T-cell (primary cell): ENCODE data around the gene CLTCL1. TPM values are rescaled to one million over a fixed set of nuclear protein-coding genes. Genes with fewer than 3 reads are reported as not detected.

Experiments used
- ATAC-seq, 4 experiments: fragments of 200-7000 bp in 3 of 4; fragments of 150-1000 bp in 1 of 4; cut with Tn5 transposase; replicated peaks in 1 of 4; 1 replicate in 3 of 4; 2 replicates in 1 of 4; pipeline ENCODE4 v1.10.0; 2021; ENCODE audit warnings: moderate library complexity in 3 of 4, mild to moderate bottlenecking in 2 of 4, moderate number of reproducible peaks in 1 of 4
- CTCF ChIA-PET, 2 donors: fragments of 300-600 bp; sonication (Branson Sonifier 250); formaldehyde crosslinking; loops; one replicate each; lab custom pipeline; 2022; ENCODE audit warnings: antibody characterized with exemption in 2 of 2; lab: Charles Lee
- POLR2A ChIA-PET, 2 donors: fragments of 300-600 bp; sonication (Branson Sonifier 250); formaldehyde crosslinking; loops; one replicate each; lab custom pipeline; 2022; ENCODE audit warnings: antibody characterized with exemption in 2 of 2; lab: Charles Lee
- DNase-seq, 35 experiments: peaks; one replicate each; pipeline versions ENCODE4 v3.0.0 to v3.0.0-alpha.2; 2013 to 2023
- H3K27ac ChIP-seq: one replicate; pipeline ENCODE4 v1.5.1; 2013; ENCODE audit warnings: low read length
- H3K27me3 ChIP-seq, 2 experiments: replicated peaks in 1 of 2; 1 replicate in 1 of 2; 2 replicates in 1 of 2; pipeline versions ENCODE4 v1.6.1 to v1.7.0; 2013; ENCODE audit warnings: low read length in 1 of 2, mixed read lengths in 1 of 2; ENCODE audit not compliant: control insufficient read depth in 2 of 2, insufficient read depth in 2 of 2; ENCODE audit errors: extremely low read depth in 1 of 2
- H3K36me3 ChIP-seq, 2 donors: 1 replicate in 1 of 2; 2 replicates in 1 of 2; pipeline versions ENCODE4 v1.6.1 to v1.7.0; 2013; ENCODE audit warnings: low read length in 1 of 2; ENCODE audit not compliant: control insufficient read depth in 2 of 2, insufficient read depth in 1 of 2; ENCODE audit errors: extremely low read depth in 1 of 2
- H3K4me1 ChIP-seq, 2 experiments: 1 replicate in 1 of 2; 2 replicates in 1 of 2; pipeline versions ENCODE4 v1.6.1 to v1.7.0; 2013; ENCODE audit warnings: low read length in 2 of 2, mixed read lengths in 1 of 2; ENCODE audit not compliant: insufficient read depth in 2 of 2, control insufficient read depth in 1 of 2; ENCODE audit errors: extremely low read depth in 1 of 2
- H3K4me3 ChIP-seq, 2 donors: 1 replicate in 1 of 2; 2 replicates in 1 of 2; pipeline versions ENCODE4 v1.5.1 to v1.7.0; 2013; ENCODE audit warnings: mild to moderate bottlenecking in 2 of 2, low read length in 1 of 2, moderate library complexity in 1 of 2; ENCODE audit not compliant: control insufficient read depth in 1 of 2; ENCODE audit errors: extremely low read depth in 1 of 2
- H3K9me3 ChIP-seq: 2 replicates; pipeline ENCODE4 v1.7.0; 2013
- H3K27ac Mint-ChIP-seq, 2 donors: one replicate each; pipeline ENCODE4 v1.8.0; 2020 to 2021; ENCODE audit warnings: mild to moderate bottlenecking in 2 of 2, mixed read lengths in 2 of 2
- H3K27me3 Mint-ChIP-seq, 2 donors: one replicate each; pipeline ENCODE4 v1.8.0; 2021 to 2022; ENCODE audit warnings: mixed read lengths in 2 of 2
- H3K36me3 Mint-ChIP-seq: one replicate; pipeline ENCODE4 v1.8.0; 2021; ENCODE audit warnings: mixed read lengths
- H3K4me1 Mint-ChIP-seq, 3 donors: one replicate each; pipeline ENCODE4 v1.8.0; 2020 to 2022; ENCODE audit warnings: mixed read lengths in 3 of 3, mild to moderate bottlenecking in 1 of 3
- H3K4me3 Mint-ChIP-seq, 3 donors: one replicate each; pipeline ENCODE4 v1.8.0; 2020 to 2022; ENCODE audit warnings: mild to moderate bottlenecking in 3 of 3, mixed read lengths in 3 of 3, moderate library complexity in 3 of 3
- H3K9me3 Mint-ChIP-seq, 3 donors: one replicate each; pipeline ENCODE4 v1.8.0; 2020 to 2022; ENCODE audit warnings: mixed read lengths in 3 of 3
- WGBS: methylation state at CpG from one replicate; pipeline ENCODE4 v1.1.5; 2013; ENCODE audit warnings: missing lambda C conversion rate; ENCODE audit not compliant: insufficient coverage; 5-methylcytosine and 5-hydroxymethylcytosine counted together
- total RNA-seq, 35 experiments: library from RNA in 6 of 35; stranded (reverse) in 6 of 35; fragments of 120-200 nt in 1 of 35; gene quantifications; one replicate each; pipeline versions ENCODE4 v1.2.1 to v1.2.4 and lab custom pipeline; 2013 to 2026

The CLTCL1 gene
- total RNA-seq, 5 donors from 2014 or later (not counting 1 experiment from before 2014, with no cell fraction given), result 0.63 to 3.9 (median 1.6) TPM

- DNase-seq (no peak), ATAC-seq (no peak)
- Histone ChIP-seq H3K27me3 (peaks cover 0 to 4% of the 10 kb centered on the region in 2 experiments), H3K27ac (no peak overlapping the region), H3K36me3 (no peaks in the 10 kb centered on the region), H3K9me3 (no peaks in the 10 kb centered on the region), H3K4me3 (no peak overlapping the region), H3K4me1 (no peaks in the 10 kb centered on the region)
- Mint-ChIP-seq H3K27me3 (peaks cover 8 to 16% of the 10 kb centered on the region in 2 donors), H3K4me3 (no peak overlapping the region), H3K36me3 (no peaks in the 10 kb centered on the region), H3K27ac (no peak overlapping the region), H3K4me1 (no peaks in the 10 kb centered on the region), H3K9me3 (no peaks in the 10 kb centered on the region)
- ChIA-PET CTCF (no interaction called here), POLR2A (no interaction called here)
- WGBS, result 83% methylated on average over 1 of the region's 4 CpGs
Measured at GRCh38 chr22:19235874-19236273, 55.6 kb downstream of the CLTCL1 start.

GRCh38 chr22:19234126-19234896 is 57.2 kb downstream of the CLTCL1 start:
- DNase-seq (no peak), ATAC-seq (no peak)
- Histone ChIP-seq H3K27me3 (peaks cover 0 to 4% of the 10 kb centered on the region in 2 experiments), H3K4me1 (no peaks in the 10 kb centered on the region), H3K9me3 (no peaks in the 10 kb centered on the region), H3K27ac (no peak overlapping the region), H3K36me3 (no peaks in the 10 kb centered on the region), H3K4me3 (no peak overlapping the region)
- Mint-ChIP-seq H3K27ac (no peak overlapping the region), H3K4me3 (no peak overlapping the region), H3K9me3 (no peaks in the 10 kb centered on the region), H3K36me3 (no peaks in the 10 kb centered on the region), H3K27me3 (peaks cover 12 to 17% of the 10 kb centered on the region in 2 donors), H3K4me1 (no peaks in the 10 kb centered on the region)
- ChIA-PET CTCF (no interaction called here), POLR2A (no interaction called here)
- WGBS, result 78% methylated on average over 8 of the region's 14 CpGs

DNA sequence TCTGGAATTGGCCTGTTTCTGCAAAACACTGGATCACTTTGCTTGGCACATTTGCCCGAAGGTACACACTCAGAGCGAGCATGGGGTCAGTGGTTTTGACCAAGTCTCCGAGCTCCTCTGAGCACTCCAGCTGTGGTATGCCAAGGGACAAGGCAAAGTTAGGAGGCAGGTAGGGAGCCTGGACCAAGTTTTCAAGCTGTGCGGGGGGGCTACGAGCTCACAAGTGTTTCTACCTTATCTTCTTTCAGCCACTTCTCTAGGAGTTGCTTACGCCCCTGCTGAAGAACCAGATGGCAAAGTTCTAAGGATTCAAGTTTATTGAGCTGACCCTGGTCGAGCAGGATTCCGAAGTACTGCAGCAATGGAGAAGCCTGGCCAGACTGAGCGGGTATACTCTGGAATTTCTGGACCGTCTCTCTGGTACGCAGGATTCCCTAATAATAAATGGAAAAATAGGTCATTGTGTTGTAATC is 58.3 kb downstream of the CLTCL1 start:
- Histone ChIP-seq H3K9me3 (no peaks in the 10 kb centered on the region), H3K27me3 (peaks cover 0 to 4% of the 10 kb centered on the region in 2 experiments), H3K4me3 (no peak overlapping the region), H3K4me1 (no peaks in the 10 kb centered on the region), H3K27ac (no peak overlapping the region), H3K36me3 (no peaks in the 10 kb centered on the region)
- ChIA-PET CTCF (interaction anchor here in 1 of 2 donors (0.5 kb wide), 1 partner anchor 1668 kb away, joined by 5 read pairs; no protein-coding TSS in a partner anchor), POLR2A (no interaction called here)
- no peaks in the 10 kb centered on the region for H3K4me1 Mint-ChIP-seq
- ATAC-seq (no peak), DNase-seq (no peak)
- H3K36me3 Mint-ChIP-seq, result no peaks in the 10 kb centered on the region
- no peaks in the 10 kb centered on the region for H3K9me3 Mint-ChIP-seq
- H3K27me3 Mint-ChIP-seq, result peaks cover 12 to 17% of the 10 kb centered on the region in 2 donors
- WGBS, result 75% methylated on average over 6 of the region's 11 CpGs
- H3K27ac Mint-ChIP-seq, result no peak overlapping the region
- no peak overlapping the region for H3K4me3 Mint-ChIP-seq

DNA sequence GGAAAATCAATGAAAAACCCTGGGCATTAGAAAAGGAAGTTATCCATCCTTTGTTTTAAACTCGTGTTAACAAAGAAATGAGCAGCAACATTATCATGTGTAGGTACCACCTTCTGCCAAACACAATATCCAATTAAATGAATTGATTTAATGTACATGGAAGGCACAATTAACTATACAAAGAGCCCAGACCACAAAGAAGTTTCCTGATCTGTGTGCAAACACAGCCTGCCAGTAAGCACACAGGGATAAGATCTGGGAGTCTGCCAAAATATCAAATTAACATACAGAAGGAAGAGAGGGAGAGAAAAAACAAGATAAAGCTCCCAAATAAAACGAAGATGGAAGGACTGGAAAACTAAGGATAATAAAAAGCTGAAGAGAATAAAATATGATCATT is 58.9 kb downstream of the CLTCL1 start:
- ATAC-seq (no peak), DNase-seq (no peak)
- no peak overlapping the region for H3K27ac Mint-ChIP-seq
- no peak overlapping the region for H3K27ac ChIP-seq
- no peak overlapping the region for H3K4me3 Mint-ChIP-seq
- no peaks in the 10 kb centered on the region for H3K36me3 Mint-ChIP-seq
- no CpG with 5 or more reads among the region's 2 CpGs for WGBS
- H3K4me1 Mint-ChIP-seq, result no peaks in the 10 kb centered on the region
- no peaks in the 10 kb centered on the region for H3K9me3 ChIP-seq
- H3K4me3 ChIP-seq, result no peak overlapping the region
- no peaks in the 10 kb centered on the region for H3K36me3 ChIP-seq
- ChIA-PET CTCF (no interaction called here), POLR2A (no interaction called here)
- H3K27me3 Mint-ChIP-seq, result peaks cover 12 to 17% of the 10 kb centered on the region in 2 donors
- no peaks in the 10 kb centered on the region for H3K4me1 ChIP-seq
- H3K9me3 Mint-ChIP-seq, result no peaks in the 10 kb centered on the region
- peaks cover 0 to 4% of the 10 kb centered on the region in 2 experiments for H3K27me3 ChIP-seq

DNA sequence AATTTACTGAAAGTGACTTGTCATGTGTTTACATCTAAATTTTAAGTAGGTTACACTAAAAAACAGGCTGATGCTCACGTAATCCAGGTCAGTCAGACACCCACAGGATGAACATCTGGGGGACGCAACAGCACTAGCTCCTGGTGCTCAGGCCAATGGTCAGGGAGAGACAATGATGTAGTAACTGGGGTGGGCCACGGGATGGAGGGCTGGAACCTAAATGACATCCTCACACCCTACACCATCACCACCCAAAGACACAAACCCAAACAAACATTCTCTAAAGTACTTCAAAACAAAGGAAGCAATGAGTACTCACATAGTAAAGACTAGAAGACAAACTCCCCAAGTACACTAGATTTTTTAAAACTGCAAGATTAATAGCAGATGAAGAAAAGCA is 59.5 kb downstream of the CLTCL1 start:
- Mint-ChIP-seq H3K9me3 (no peaks in the 10 kb centered on the region), H3K4me3 (no peak overlapping the region), H3K4me1 (no peaks in the 10 kb centered on the region), H3K27ac (no peak overlapping the region), H3K36me3 (no peaks in the 10 kb centered on the region), H3K27me3 (peaks cover 12 to 15% of the 10 kb centered on the region in 2 donors)
- WGBS, result no CpG with 5 or more reads among the region's 3 CpGs
- no peaks in the 10 kb centered on the region for H3K4me1 ChIP-seq
- no peak overlapping the region for H3K27ac ChIP-seq
- H3K27me3 ChIP-seq, result peaks cover 0 to 4% of the 10 kb centered on the region in 2 experiments
- CTCF ChIA-PET, result no interaction called here
- POLR2A ChIA-PET, result no interaction called here
- ATAC-seq (no peak), DNase-seq (no peak)
- H3K4me3 ChIP-seq, result no peak overlapping the region
- H3K36me3 ChIP-seq, result no peaks in the 10 kb centered on the region
- no peaks in the 10 kb centered on the region for H3K9me3 ChIP-seq

- Mint-ChIP-seq H3K4me1 (no peaks in the 10 kb centered on the region), H3K27me3 (peaks cover 5 to 7% of the 10 kb centered on the region in 2 donors), H3K36me3 (no peaks in the 10 kb centered on the region), H3K27ac (no peak overlapping the region), H3K4me3 (no peak overlapping the region), H3K9me3 (no peaks in the 10 kb centered on the region)
- WGBS, result 59% methylated on average over 2 of the region's 2 CpGs
- H3K4me1 ChIP-seq, result no peaks in the 10 kb centered on the region
- no peaks in the 10 kb centered on the region for H3K36me3 ChIP-seq
- CTCF ChIA-PET, result no interaction called here
- ATAC-seq (no peak), DNase-seq (no peak)
- H3K27ac ChIP-seq, result no peak overlapping the region
- H3K9me3 ChIP-seq, result no peaks in the 10 kb centered on the region
- H3K4me3 ChIP-seq, result no peak overlapping the region
- POLR2A ChIA-PET, result no interaction called here
- peaks cover 0 to 4% of the 10 kb centered on the region in 2 experiments for H3K27me3 ChIP-seq
Measured at GRCh38 chr22:19229600-19229999, 61.9 kb downstream of the CLTCL1 start.
